Cardiac muscle cell (in vitro differentiated cells and primary cell): Measurements from ENCODE around the gene PLA2G12B. TPM values are rescaled to one million over a fixed set of nuclear protein-coding genes. Genes with fewer than 3 reads are reported as not detected.

Experiments used
- DNase-seq, 2 donors: peaks; one replicate each; pipeline versions ENCODE4 v3.0.0 to v3.0.0-alpha.2; 2010 to 2017; ENCODE audit warnings: low read depth in 1 of 2, low spot score in 1 of 2
- H3K27ac ChIP-seq: fragments of 200-600 bp; sonication (generic); 2 replicates; pipeline ENCODE4 v1.5.1; 2016
- H3K27me3 ChIP-seq: fragments of 200-600 bp; sonication (generic); 2 replicates; pipeline ENCODE4 v1.6.0; 2016; ENCODE audit warnings: control low read depth
- H3K36me3 ChIP-seq: fragments of 200-600 bp; sonication (generic); 2 replicates; pipeline ENCODE4 v1.5.1; 2016; ENCODE audit warnings: control low read depth
- H3K4me1 ChIP-seq: fragments of 200-600 bp; sonication (generic); 2 replicates; pipeline ENCODE4 v1.8.1; 2017; ENCODE audit warnings: low read depth, mild to moderate bottlenecking, mixed run types
- H3K4me3 ChIP-seq: fragments of 200-600 bp; sonication (generic); 2 replicates; pipeline ENCODE4 v1.5.1; 2016; ENCODE audit warnings: mild to moderate bottlenecking
- H3K9me3 ChIP-seq: fragments of 200-600 bp; sonication (generic); 2 replicates; pipeline ENCODE4 v1.5.1; 2017; ENCODE audit warnings: low read depth, mild to moderate bottlenecking, control low read depth
- CTCF ChIP-seq: IDR thresholded peaks from 2 replicates; pipeline ENCODE4 v1.5.1; 2012; ENCODE audit warnings: low read depth, mild to moderate bottlenecking, low read length
- polyA plus RNA-seq: library from polyadenylated mRNA; unstranded; fragments of >200 nt; fragmentation: Nextera tagmentation; extraction: Ambion mirVana; gene quantifications from 2 replicates; pipeline ENCODE4 v1.2.1, GENCODE V29; 2016
- total RNA-seq: library from RNA; depleted of rRNA; stranded (reverse); fragments of >200 nt; gene quantifications from 2 replicates; pipeline ENCODE4 v1.2.3, GENCODE V29; 2016

The PLA2G12B gene
- total and polyA plus RNA-seq, 2 experiments from 2014 or later: not detected

DNA sequence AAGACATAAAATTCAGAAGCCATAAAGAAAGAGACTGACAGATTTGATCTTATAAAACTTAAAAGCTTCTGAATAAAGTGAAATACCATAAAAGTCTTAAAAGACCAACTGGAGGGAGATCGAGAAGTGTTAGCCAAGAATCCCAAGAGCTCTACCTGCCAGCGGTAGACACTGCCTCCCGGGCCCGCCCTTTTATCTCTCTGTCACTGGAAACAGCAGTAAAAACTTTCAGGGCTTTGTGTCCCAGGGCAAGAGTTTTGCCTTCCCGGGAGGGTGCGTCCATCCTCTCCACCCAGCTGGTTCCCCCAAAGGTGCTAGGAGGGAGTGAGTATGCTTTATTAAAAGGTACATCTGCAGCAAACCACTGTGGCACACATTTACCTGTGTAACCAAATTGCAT is 5.8 kb downstream of the PLA2G12B start:
- Histone ChIP-seq H3K4me1 (no peaks in the 10 kb centered on the region), H3K27ac (no peak overlapping the region), H3K27me3 (no peaks in the 10 kb centered on the region), H3K36me3 (no peaks in the 10 kb centered on the region), H3K4me3 (no peak overlapping the region), H3K9me3 (no peaks in the 10 kb centered on the region)
- TF ChIP-seq CTCF: no peak
- no peak for DNase-seq

DNA sequence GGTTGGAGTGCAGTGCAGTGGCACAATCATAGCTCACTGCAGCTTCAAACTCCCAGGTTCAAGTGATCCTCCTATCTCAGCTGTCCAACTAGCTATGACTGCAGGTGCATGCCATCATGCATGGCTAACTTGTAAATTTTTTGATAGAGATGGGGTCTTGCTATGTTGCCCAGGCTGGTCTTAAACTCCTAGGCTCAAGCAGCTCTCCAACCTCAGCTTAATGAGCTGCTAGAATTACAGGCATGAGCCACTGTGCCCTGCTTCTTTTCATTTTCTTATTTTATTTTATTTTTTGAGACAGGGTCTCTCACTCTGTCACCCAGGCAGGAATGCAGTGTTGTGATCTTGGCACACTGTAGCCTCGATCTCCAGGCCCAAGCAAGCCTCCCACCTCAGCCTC is 7.6 kb downstream of the PLA2G12B start:
- no peak for TF ChIP-seq CTCF
- no peak for DNase-seq
- no peaks in the 10 kb centered on the region for H3K9me3 ChIP-seq
- no peaks in the 10 kb centered on the region for H3K27me3 ChIP-seq
- H3K36me3 ChIP-seq: no peaks in the 10 kb centered on the region
- H3K27ac ChIP-seq: no peak overlapping the region
- no peaks in the 10 kb centered on the region for H3K4me1 ChIP-seq
- H3K4me3 ChIP-seq: no peak overlapping the region

GRCh38 chr10:72943498-72944234 is 10.9 kb downstream of the PLA2G12B start:
- no peak for TF ChIP-seq CTCF
- H3K4me1 ChIP-seq: peaks cover 4% of the 10 kb centered on the region
- no peak overlapping the region for H3K27ac ChIP-seq
- DNase-seq: no peak
- H3K4me3 ChIP-seq: no peak overlapping the region
- H3K9me3 ChIP-seq: no peaks in the 10 kb centered on the region
- H3K36me3 ChIP-seq: no peaks in the 10 kb centered on the region
- no peaks in the 10 kb centered on the region for H3K27me3 ChIP-seq

DNA sequence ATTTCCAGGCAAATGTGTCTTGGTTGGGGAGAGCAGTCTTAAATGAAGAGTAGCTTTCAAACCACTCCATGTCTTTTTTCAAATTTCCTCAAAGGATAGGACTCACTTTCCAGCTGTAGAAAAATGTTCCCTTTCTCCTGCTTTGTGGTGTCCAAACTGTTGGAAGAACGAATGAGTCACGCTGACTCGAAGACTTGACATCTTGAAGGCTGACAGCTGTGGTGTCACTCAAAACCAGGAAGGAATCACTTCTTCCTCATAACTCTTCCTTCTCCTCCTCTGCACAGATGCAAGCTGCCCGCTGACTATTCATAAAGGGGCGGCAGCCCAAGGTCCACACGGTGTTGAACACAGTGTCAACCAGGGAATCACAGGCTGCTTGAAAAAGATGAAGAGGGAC is 19.2 kb downstream of the PLA2G12B start:
- no peak overlapping the region for H3K27ac ChIP-seq
- peak in 1 of 2 donors; percentile 13 for DNase-seq
- no peak overlapping the region for H3K4me3 ChIP-seq
- no peaks in the 10 kb centered on the region for H3K27me3 ChIP-seq
- no peak for TF ChIP-seq CTCF
- H3K9me3 ChIP-seq: no peaks in the 10 kb centered on the region
- H3K4me1 ChIP-seq: peaks cover 4% of the 10 kb centered on the region
- no peaks in the 10 kb centered on the region for H3K36me3 ChIP-seq

GRCh38 chr10:72932259-72933015 is 22.2 kb downstream of the PLA2G12B start:
- Histone ChIP-seq H3K4me1 (no peaks in the 10 kb centered on the region), H3K27me3 (no peaks in the 10 kb centered on the region), H3K27ac (no peak overlapping the region), H3K36me3 (no peaks in the 10 kb centered on the region), H3K4me3 (no peak overlapping the region), H3K9me3 (no peaks in the 10 kb centered on the region)
- DNase-seq: no peak
- TF ChIP-seq CTCF: no peak
